Subcutaneous abdominal adipose tissue (tissue), 5 donors: ENCODE results near the gene THBS2.

ENCODE experiments used
- H3K27ac ChIP-seq: one replicate; pipeline ENCODE4 v1.7.0; 2013; ENCODE audit warnings: low read depth, mild to moderate bottlenecking, inconsistent platforms, low read length, moderate library complexity
- H3K27me3 ChIP-seq, 5 donors: one replicate each; pipeline ENCODE4 v1.7.0; 2013; ENCODE audit warnings: low read length in 5 of 5, inconsistent platforms in 1 of 5; ENCODE audit not compliant: control insufficient read depth in 5 of 5, insufficient read depth in 4 of 5
- H3K36me3 ChIP-seq, 5 donors: one replicate each; pipeline ENCODE4 v1.7.0; 2013; ENCODE audit warnings: low read length in 5 of 5; ENCODE audit not compliant: control insufficient read depth in 5 of 5, insufficient read depth in 5 of 5
- H3K4me1 ChIP-seq, 5 donors: one replicate each; pipeline ENCODE4 v1.7.0; 2013; ENCODE audit warnings: low read length in 5 of 5, mild to moderate bottlenecking in 3 of 5, moderate library complexity in 1 of 5; ENCODE audit not compliant: control insufficient read depth in 5 of 5, insufficient read depth in 5 of 5
- H3K4me3 ChIP-seq, 5 donors: one replicate each; pipeline ENCODE4 v1.7.0; 2013; ENCODE audit warnings: low read length in 5 of 5, low read depth in 1 of 5
- H3K9ac ChIP-seq, 5 donors: one replicate each; pipeline ENCODE4 v1.7.0; 2013; ENCODE audit warnings: low read length in 5 of 5, mild to moderate bottlenecking in 4 of 5, moderate library complexity in 3 of 5
- H3K9me3 ChIP-seq, 5 donors: one replicate each; pipeline ENCODE4 v1.7.0; 2013; ENCODE audit warnings: low read length in 5 of 5; ENCODE audit not compliant: control insufficient read depth in 5 of 5
- donor health status: healthy.
- donor health status: healthy.
- donor health status: healthy.
- donor health status: healthy.
- donor health status: healthy.

Gene THBS2

GRCh38 chr6:169167581-169168301 is 85.9 kb downstream of the THBS2 start:
- H3K4me1 ChIP-seq = peaks cover 0 to 11% (median 1%) of the 10 kb centered on the region in 5 donors
- H3K9ac ChIP-seq = no peak overlapping the region
- no peaks in the 10 kb centered on the region for H3K36me3 ChIP-seq
- H3K27me3 ChIP-seq = peaks cover 0 to 2% (median 0%) of the 10 kb centered on the region in 5 donors
- no peak overlapping the region for H3K4me3 ChIP-seq
- peaks cover 0 to 2% (median 0%) of the 10 kb centered on the region in 5 donors for H3K9me3 ChIP-seq
- no peak overlapping the region for H3K27ac ChIP-seq

GRCh38 chr6:169166896-169167580 is 86.6 kb downstream of the THBS2 start:
- H3K9ac ChIP-seq = no peak overlapping the region
- H3K9me3 ChIP-seq = peaks cover 0 to 3% (median 0%) of the 10 kb centered on the region in 5 donors
- peaks cover 0 to 15% (median 2%) of the 10 kb centered on the region in 5 donors for H3K4me1 ChIP-seq
- H3K4me3 ChIP-seq = no peak overlapping the region
- H3K27ac ChIP-seq = no peak overlapping the region
- peaks cover 0 to 4% (median 0%) of the 10 kb centered on the region in 5 donors for H3K27me3 ChIP-seq
- no peaks in the 10 kb centered on the region for H3K36me3 ChIP-seq
